GM12892 (cell line): ENCODE results near the gene CHIA.

ENCODE experiments used
- POLR2A ChIP-seq: IDR thresholded peaks from 2 replicates; pipeline ENCODE4 v1.6.1; 2011; ENCODE audit warnings: low read depth, low read length, control low read depth
- POLR2AphosphoS5 ChIP-seq: IDR thresholded peaks from 2 replicates; pipeline ENCODE4 v1.6.1; 2011; ENCODE audit warnings: low read depth, low read length, control low read depth

GRCh38 chr1:111334169-111334568 lies 43.5 kb downstream of the CHIA start:
- TF ChIP-seq POLR2A (no peak), POLR2AphosphoS5 (no peak)
